ENCODE measurements around the gene SLC35G3. TPM values are rescaled to one million over a fixed set of nuclear protein-coding genes. Genes with fewer than 3 reads are reported as not detected.

Gene SLC35G3
- not detected in 2 replicates for total RNA-seq

DNA sequence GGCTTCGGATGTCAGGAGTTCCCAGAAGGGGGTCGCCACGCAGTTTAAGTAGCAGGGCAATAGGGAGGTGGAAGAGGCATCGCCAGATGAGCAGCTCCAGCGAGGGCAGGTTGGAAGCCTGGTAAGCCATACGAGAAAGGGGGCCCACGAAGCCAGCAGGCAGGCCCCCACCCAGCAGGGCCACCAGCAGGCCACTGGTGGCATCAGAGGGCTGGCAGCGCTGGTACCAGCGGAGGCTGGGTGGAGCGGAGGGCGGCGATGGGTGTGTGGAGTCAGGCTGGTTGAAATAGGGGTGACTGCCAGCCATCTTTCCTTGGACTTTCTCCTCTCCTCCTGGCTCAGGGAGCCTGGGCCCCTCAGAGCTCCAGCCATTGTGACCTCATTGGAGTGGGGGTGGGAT is at the start of gene SLC35G3:
Gene SLC35G3 (minus strand): TSS at position 393 of the 400 bp plus-strand sequence. CDS start 86 bp downstream, at position 307.

DNA sequence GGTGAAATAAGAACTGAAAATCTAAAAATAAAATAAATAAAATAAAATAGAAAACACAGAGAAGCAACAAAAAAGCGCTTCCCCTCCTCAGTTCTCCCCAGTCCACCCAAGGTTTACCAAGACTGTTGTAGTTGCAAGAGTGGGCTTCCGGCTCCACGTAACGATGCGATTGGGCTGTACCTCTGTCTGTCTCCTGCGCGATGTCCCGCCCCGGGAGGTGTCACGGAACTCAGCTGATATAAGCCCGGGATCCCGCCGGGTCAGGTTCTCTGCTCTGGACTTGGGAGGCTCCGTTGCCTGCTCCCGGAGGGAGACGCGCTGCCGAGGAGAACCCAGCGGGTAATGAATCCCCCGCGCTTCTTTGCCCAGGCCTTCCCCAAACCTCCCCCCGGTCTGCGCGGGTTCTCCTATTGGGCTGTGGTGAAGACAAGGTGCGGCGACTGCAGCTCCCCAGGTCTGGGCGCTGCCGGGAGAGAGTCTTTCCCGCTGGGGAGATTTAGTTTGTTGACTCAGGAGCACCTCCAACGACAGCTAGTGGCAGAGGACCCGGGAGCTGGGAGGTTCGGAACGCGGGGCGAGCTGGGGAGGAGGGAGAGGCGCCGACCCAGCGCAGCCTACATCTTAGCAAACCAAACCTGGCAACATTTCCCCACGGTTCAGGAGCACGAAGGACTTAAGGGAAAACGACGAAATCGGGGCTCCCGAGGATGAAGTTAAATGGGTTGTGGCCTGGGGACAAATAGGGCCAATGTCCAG is 48.8 kb upstream of the SLC35G3 start, which contains the start of gene SLFN5:
Gene SLFN5 (plus strand): TSS at position 268 of the 756 bp plus-strand sequence. CDS start 15,619 bp downstream, outside the sequence.

DNA sequence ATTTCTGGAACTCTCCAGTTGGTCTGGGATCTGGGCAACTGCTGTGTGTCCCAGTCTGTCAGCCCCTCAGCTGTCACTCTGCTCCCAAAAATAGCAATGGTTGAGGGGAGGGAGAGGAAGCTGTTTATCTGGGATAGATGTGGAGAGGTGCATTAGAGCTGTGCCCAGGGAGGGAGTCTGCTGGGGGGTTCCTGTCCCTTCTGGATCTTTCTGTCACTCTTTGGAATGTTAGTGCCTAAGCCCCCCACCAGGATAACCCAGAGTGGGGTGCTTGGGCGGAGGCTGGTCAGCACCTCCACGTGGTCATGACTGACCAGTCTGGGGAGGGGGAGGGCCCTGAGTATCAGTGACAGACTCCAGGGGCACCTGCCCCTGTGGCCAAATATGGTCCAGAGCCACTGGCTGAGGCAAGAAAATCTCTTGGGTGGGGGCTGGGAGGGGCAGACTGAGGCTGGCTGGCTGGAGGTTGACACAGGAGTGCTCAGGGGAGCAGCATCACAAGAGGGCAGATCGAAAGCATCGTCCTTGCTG is 46.8 kb downstream of the SLC35G3 start, which contains the start of gene UNC45B:
Gene UNC45B (plus strand): TSS at position 443 of the 531 bp plus-strand sequence. CDS start 447 bp downstream, outside the sequence.

Other genes with a start within 250 kb of the SLC35G3 start
- gene CCT6B, start 232.9 kb downstream of the SLC35G3 start, total RNA-seq = 0.37 and 0.78 TPM in 2 replicates
- 9.4 and 9.6 TPM in 2 replicates for gene ZNF830, start 232.9 kb downstream of the SLC35G3 start, total RNA-seq
- 18.0 and 31.9 TPM in 2 replicates for gene LIG3, start 213.9 kb downstream of the SLC35G3 start, total RNA-seq
- gene RFFL, start 130.7 kb downstream of the SLC35G3 start, total RNA-seq = 21.3 and 26.8 TPM in 2 replicates
- gene RAD51D, start 74.5 kb downstream of the SLC35G3 start, total RNA-seq = 6.2 and 11.9 TPM in 2 replicates
- not detected in 2 replicates for gene FNDC8, start 72.8 kb downstream of the SLC35G3 start, total RNA-seq
- 28.7 and 31.1 TPM in 2 replicates for gene NLE1, start 52.1 kb downstream of the SLC35G3 start, total RNA-seq
- gene UNC45B, start 46.6 kb downstream of the SLC35G3 start, total RNA-seq = not detected in 2 replicates
- gene SLFN5, start 48.7 kb upstream of the SLC35G3 start, total RNA-seq = 47.4 and 55.3 TPM in 2 replicates
- gene SLFN11, start 179.2 kb upstream of the SLC35G3 start, total RNA-seq = 87.5 and 142 TPM in 2 replicates
- gene SLFN12, start 238.1 kb upstream of the SLC35G3 start, total RNA-seq = 14.7 and 18.4 TPM in 2 replicates